Placental pericyte (primary cell): ENCODE data around the gene STUB1. TPM values are rescaled to one million over a fixed set of nuclear protein-coding genes. Genes with fewer than 3 reads are reported as not detected.

ENCODE experiments used
- total RNA-seq: library from RNA; depleted of rRNA; stranded (reverse); fragments of >200 nt; gene quantifications from 2 replicates; pipeline ENCODE4 v1.2.3, GENCODE V29; 2012

Gene STUB1
- 91.5 and 131 TPM in 2 replicates for total RNA-seq

GRCh38 chr16:679814-680624 lies at the start of gene STUB1:
TSS of gene STUB1 (plus strand) at chr16:680410. CDS start at chr16:680526, 116 bp downstream.

GRCh38 chr16:630815-631405 lies 49.3 kb upstream of the STUB1 start, which contains the start of gene WFIKKN1:
TSS of gene WFIKKN1 (plus strand) at chr16:630985. CDS start at chr16:631254, 269 bp downstream.

GRCh38 chr16:636206-637080 lies 43.8 kb upstream of the STUB1 start, which contains the start of gene METTL26:
TSS of gene METTL26 (minus strand) at chr16:636305. CDS start at chr16:636290, 15 bp downstream.

GRCh38 chr16:641326-642188 lies 38.7 kb upstream of the STUB1 start, which contains the start of gene MCRIP2:
TSS of gene MCRIP2 (plus strand) at chr16:641828. CDS start at chr16:641992, 164 bp downstream.

GRCh38 chr16:648781-649589 lies 31.2 kb upstream of the STUB1 start, which contains the start of gene WDR90:
TSS of gene WDR90 (plus strand) at chr16:649365. CDS start at chr16:649417, 52 bp downstream.

GRCh38 chr16:667780-668518 lies 12.3 kb upstream of the STUB1 start, which contains the start of gene RHOT2:
TSS of gene RHOT2 (plus strand) at chr16:668132. CDS start at chr16:668200, 68 bp downstream.

GRCh38 chr16:674968-675883 lies 5.0 kb upstream of the STUB1 start, which contains the start of gene RHBDL1:
TSS of gene RHBDL1 (plus strand) at chr16:675671. CDS start at chr16:675791, 120 bp downstream.

GRCh38 chr16:684071-684794 lies 4.0 kb downstream of the STUB1 start, which contains the start of gene JMJD8:
TSS of gene JMJD8 (minus strand) at chr16:684334. CDS start at chr16:684319, 15 bp downstream.

GRCh38 chr16:705431-706188 lies 25.4 kb downstream of the STUB1 start, which contains the start of gene FBXL16:
TSS of gene FBXL16 (minus strand) at chr16:705801. CDS start at chr16:697405, 8,396 bp downstream.

GRCh38 chr16:714558-715476 lies 34.6 kb downstream of the STUB1 start, which contains the start of gene METRN:
TSS of gene METRN (plus strand) at chr16:715118. CDS start at chr16:715290, 172 bp downstream.

GRCh38 chr16:720990-721764 lies 41.0 kb downstream of the STUB1 start, which contains the start of gene ANTKMT:
TSS of gene ANTKMT (plus strand) at chr16:721146. CDS start at chr16:721275, 129 bp downstream.

GRCh38 chr16:726438-727290 lies 46.5 kb downstream of the STUB1 start, which contains the start of the genes CCDC78 and HAGHL:
TSS of gene CCDC78 (minus strand) at chr16:726443. CDS start at chr16:726367, 76 bp downstream.
TSS of gene HAGHL (plus strand) at chr16:727106. CDS start at chr16:727510, 404 bp downstream.

